WERI-Rb-1 (cell line): ENCODE data around the gene ENPP6.

Experiments used
- DNase-seq: peaks from one replicate; pipeline ENCODE4 v3.0.0-alpha.2; 2020
- H3K27ac ChIP-seq: fragments of 250-450 bp; sonication (Bioruptor Pico); 2 replicates; pipeline ENCODE4 v1.5.1; 2020; ENCODE audit warnings: mild to moderate bottlenecking, moderate library complexity
- H3K27me3 ChIP-seq: fragments of 250-450 bp; sonication (Bioruptor Pico); 2 replicates; pipeline ENCODE4 v1.5.1; 2021; ENCODE audit warnings: mild to moderate bottlenecking, low read depth, moderate library complexity; ENCODE audit not compliant: insufficient read depth, severe bottlenecking
- H3K36me3 ChIP-seq: fragments of 250-450 bp; sonication (Bioruptor Pico); 2 replicates; pipeline ENCODE4 v1.5.1; 2020; ENCODE audit warnings: mild to moderate bottlenecking, moderate library complexity
- H3K4me3 ChIP-seq: 2 replicates; pipeline ENCODE4 v1.5.1; 2011; ENCODE audit warnings: low read depth, mild to moderate bottlenecking, control low read depth, low read length
- H3K9me3 ChIP-seq: fragments of 250-450 bp; sonication (Bioruptor Pico); 2 replicates; pipeline ENCODE4 v1.5.1; 2021; ENCODE audit warnings: mild to moderate bottlenecking, moderate library complexity; ENCODE audit not compliant: severe bottlenecking
- TF ChIP-seq, protein P1 (sequence below): IDR thresholded peaks from 2 replicates; pipeline ENCODE4 v1.5.1; 2011; ENCODE audit warnings: low read depth, mild to moderate bottlenecking, control low read depth, inconsistent platforms, low read length

The ENPP6 gene

GRCh38 chr4:184099535-184099966, 118.1 kb downstream of the ENPP6 start:
- Histone ChIP-seq H3K9me3 (no peaks in the 10 kb centered on the region), H3K36me3 (no peaks in the 10 kb centered on the region), H3K27ac (no peak overlapping the region), H3K4me3 (no peak overlapping the region), H3K27me3 (no peaks in the 10 kb centered on the region)
- DNase-seq: peak; percentile 56
- TF ChIP-seq, protein P1, sequence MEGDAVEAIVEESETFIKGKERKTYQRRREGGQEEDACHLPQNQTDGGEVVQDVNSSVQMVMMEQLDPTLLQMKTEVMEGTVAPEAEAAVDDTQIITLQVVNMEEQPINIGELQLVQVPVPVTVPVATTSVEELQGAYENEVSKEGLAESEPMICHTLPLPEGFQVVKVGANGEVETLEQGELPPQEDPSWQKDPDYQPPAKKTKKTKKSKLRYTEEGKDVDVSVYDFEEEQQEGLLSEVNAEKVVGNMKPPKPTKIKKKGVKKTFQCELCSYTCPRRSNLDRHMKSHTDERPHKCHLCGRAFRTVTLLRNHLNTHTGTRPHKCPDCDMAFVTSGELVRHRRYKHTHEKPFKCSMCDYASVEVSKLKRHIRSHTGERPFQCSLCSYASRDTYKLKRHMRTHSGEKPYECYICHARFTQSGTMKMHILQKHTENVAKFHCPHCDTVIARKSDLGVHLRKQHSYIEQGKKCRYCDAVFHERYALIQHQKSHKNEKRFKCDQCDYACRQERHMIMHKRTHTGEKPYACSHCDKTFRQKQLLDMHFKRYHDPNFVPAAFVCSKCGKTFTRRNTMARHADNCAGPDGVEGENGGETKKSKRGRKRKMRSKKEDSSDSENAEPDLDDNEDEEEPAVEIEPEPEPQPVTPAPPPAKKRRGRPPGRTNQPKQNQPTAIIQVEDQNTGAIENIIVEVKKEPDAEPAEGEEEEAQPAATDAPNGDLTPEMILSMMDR: no peak

GRCh38 chr4:184099000-184099399, 118.7 kb downstream of the ENPP6 start:
- no peaks in the 10 kb centered on the region for H3K27me3 ChIP-seq
- TF ChIP-seq, protein P1: no peak
- no peak overlapping the region for H3K27ac ChIP-seq
- H3K9me3 ChIP-seq: no peaks in the 10 kb centered on the region
- no peak for DNase-seq
- H3K4me3 ChIP-seq: no peak overlapping the region
- H3K36me3 ChIP-seq: no peaks in the 10 kb centered on the region

GRCh38 chr4:184097815-184098214, 119.9 kb downstream of the ENPP6 start:
- H3K27me3 ChIP-seq: no peaks in the 10 kb centered on the region
- H3K36me3 ChIP-seq: no peaks in the 10 kb centered on the region
- H3K9me3 ChIP-seq: no peaks in the 10 kb centered on the region
- no peak overlapping the region for H3K4me3 ChIP-seq
- no peak overlapping the region for H3K27ac ChIP-seq
- TF ChIP-seq, protein P1: no peak
- DNase-seq: no peak

GRCh38 chr4:184097241-184097605, 120.5 kb downstream of the ENPP6 start:
- H3K4me3 ChIP-seq: no peak overlapping the region
- DNase-seq: no peak

GRCh38 chr4:184096561-184097240, 121.0 kb downstream of the ENPP6 start:
- Histone ChIP-seq H3K4me3 (no peak overlapping the region), H3K9me3 (no peaks in the 10 kb centered on the region), H3K27me3 (no peaks in the 10 kb centered on the region), H3K27ac (no peak overlapping the region), H3K36me3 (no peaks in the 10 kb centered on the region)
- TF ChIP-seq, protein P1: no peak
- DNase-seq: no peak

More at GRCh38 chr4:184097241-184097605, 120.5 kb downstream of the ENPP6 start:
- TF ChIP-seq, protein P1: peak; percentile 38
- H3K36me3 ChIP-seq: no peaks in the 10 kb centered on the region
- H3K27ac ChIP-seq: no peak overlapping the region
- no peaks in the 10 kb centered on the region for H3K9me3 ChIP-seq
- H3K27me3 ChIP-seq: no peaks in the 10 kb centered on the region
